Endodermal cell (in vitro differentiated cells): Measurements from ENCODE around the gene CAPZA2. TPM values are rescaled to one million over a fixed set of nuclear protein-coding genes. Genes with fewer than 3 reads are reported as not detected.
"Not testable (repeated sequence)": the region's sequence is repeated elsewhere in the genome, so short reads cannot be mapped to it uniquely, and the experiment has no call there.

Experiments used
- DNase-seq: peaks from one replicate; pipeline ENCODE4 v3.0.0-alpha.2; 2017
- H3K27ac ChIP-seq: 2 replicates; pipeline ENCODE4 v1.5.1; 2013; ENCODE audit warnings: mild to moderate bottlenecking, low read depth, low read length, moderate library complexity
- H3K27me3 ChIP-seq: 2 replicates; pipeline ENCODE4 v1.6.1; 2013; ENCODE audit warnings: mild to moderate bottlenecking, low read length, moderate library complexity; ENCODE audit not compliant: insufficient read depth, control insufficient read depth, poor library complexity, severe bottlenecking
- H3K36me3 ChIP-seq: 2 replicates; pipeline ENCODE4 v1.7.0; 2013; ENCODE audit warnings: mild to moderate bottlenecking, low read length, moderate library complexity; ENCODE audit not compliant: control insufficient read depth, insufficient read depth
- H3K4me1 ChIP-seq: one replicate; pipeline ENCODE4 v1.7.0; 2013; ENCODE audit warnings: low read length; ENCODE audit not compliant: control insufficient read depth, insufficient read depth
- H3K4me3 ChIP-seq: 2 replicates; pipeline ENCODE4 v1.5.1; 2013; ENCODE audit warnings: mild to moderate bottlenecking, low read length, moderate library complexity
- H3K9ac ChIP-seq: 2 replicates; pipeline ENCODE4 v1.6.1; 2013; ENCODE audit warnings: mild to moderate bottlenecking, low read length, moderate library complexity; ENCODE audit not compliant: poor library complexity, severe bottlenecking; ENCODE audit errors: extremely low read depth
- H3K9me3 ChIP-seq: 2 replicates; pipeline ENCODE4 v1.6.1; 2013; ENCODE audit warnings: mild to moderate bottlenecking, low read length, moderate library complexity; ENCODE audit not compliant: control insufficient read depth
- H3K27ac Mint-ChIP-seq: 2 replicates; pipeline ENCODE4 v1.8.0; 2020; ENCODE audit warnings: mixed read lengths
- H3K27me3 Mint-ChIP-seq: 2 replicates; pipeline ENCODE4 v1.8.0; 2021; ENCODE audit warnings: mild to moderate bottlenecking, mixed read lengths; ENCODE audit not compliant: insufficient read depth
- H3K36me3 Mint-ChIP-seq: 2 replicates; pipeline ENCODE4 v1.8.0; 2020; ENCODE audit warnings: low read depth, mixed read lengths
- H3K4me1 Mint-ChIP-seq: 2 replicates; pipeline ENCODE4 v1.8.0; 2020; ENCODE audit warnings: mixed read lengths
- H3K4me3 Mint-ChIP-seq: 2 replicates; pipeline ENCODE4 v1.8.0; 2020; ENCODE audit warnings: mild to moderate bottlenecking, moderate library complexity, mixed read lengths
- H3K9me3 Mint-ChIP-seq: 2 replicates; pipeline ENCODE4 v1.8.0; 2020; ENCODE audit warnings: mild to moderate bottlenecking, mixed read lengths
- CTCF ChIP-seq: fragments of 200-600 bp; sonication (generic); conservative IDR thresholded peaks from 2 replicates; pipeline ENCODE4 v1.5.0; 2021; ENCODE audit warnings: antibody characterized with exemption, mild to moderate bottlenecking
- WGBS, 2 experiments: methylation state at CpG; one replicate each; pipeline versions ENCODE4 v1.1.5 to v1.1.7; 2013; ENCODE audit warnings: missing lambda C conversion rate in 2 of 2, mixed read lengths in 1 of 2; ENCODE audit not compliant: insufficient coverage in 1 of 2, insufficient read length in 1 of 2; 5-methylcytosine and 5-hydroxymethylcytosine counted together
- total RNA-seq, 2 donors: library from RNA; stranded (reverse); fragmentation: NEBNext Ultra II Directional in 1 of 2; extraction: Animal tissue kit (Norgen Biotek cat#: 25700) in 1 of 2; gene quantifications; 2 replicates in 1 of 2; 3 replicates in 1 of 2; pipeline ENCODE4 v1.2.1, GENCODE V29; 2021

The CAPZA2 gene
- total RNA-seq, 2 donors from 2014 or later: 127 to 133 TPM

- no peak overlapping the region for H3K4me3 Mint-ChIP-seq
- no peaks in the 10 kb centered on the region for H3K9me3 Mint-ChIP-seq
Observed at GRCh38 chr7:116934580-116934979, 72.2 kb downstream of the CAPZA2 start.

GRCh38 chr7:116936844-116937243, 74.5 kb downstream of the CAPZA2 start:
- not testable (repeated sequence) for H3K36me3 Mint-ChIP-seq, H3K9me3 Mint-ChIP-seq, H3K4me3 Mint-ChIP-seq, H3K36me3 ChIP-seq, H3K9ac ChIP-seq, H3K4me3 ChIP-seq, H3K27ac ChIP-seq, H3K9me3 ChIP-seq, DNase-seq, H3K27ac Mint-ChIP-seq, H3K4me1 ChIP-seq, H3K27me3 ChIP-seq, H3K4me1 Mint-ChIP-seq
- peaks cover 11% of the 10 kb centered on the region for H3K27me3 Mint-ChIP-seq
- WGBS, 2 experiments: 90 to 93% methylated on average over 4 of the region's 4 CpGs

More at GRCh38 chr7:116934580-116934979, 72.2 kb downstream of the CAPZA2 start:
- no peak overlapping the region for H3K9ac ChIP-seq
- H3K27ac ChIP-seq: no peak overlapping the region
- TF ChIP-seq CTCF: no peak
- H3K36me3 ChIP-seq: no peaks in the 10 kb centered on the region
- H3K9me3 ChIP-seq: no peaks in the 10 kb centered on the region
- DNase-seq: no peak
- Mint-ChIP-seq H3K4me1 (no peaks in the 10 kb centered on the region), H3K36me3 (no peaks in the 10 kb centered on the region), H3K27ac (no peak overlapping the region), H3K27me3 (peaks cover 25% of the 10 kb centered on the region)
- 81 to 100% methylated on average over 1 to 2 of the region's 2 CpGs for WGBS, 2 experiments
- peaks cover 16% of the 10 kb centered on the region for H3K27me3 ChIP-seq
- no peak overlapping the region for H3K4me3 ChIP-seq
- H3K4me1 ChIP-seq: no peaks in the 10 kb centered on the region

GRCh38 chr7:116938678-116939077, 76.3 kb downstream of the CAPZA2 start:
- Histone ChIP-seq H3K27ac (no peak overlapping the region), H3K4me3 (no peak overlapping the region), H3K27me3 (no peaks in the 10 kb centered on the region), H3K9me3 (no peaks in the 10 kb centered on the region), H3K9ac (no peak overlapping the region), H3K36me3 (no peaks in the 10 kb centered on the region), H3K4me1 (no peaks in the 10 kb centered on the region)
- no peaks in the 10 kb centered on the region for H3K4me1 Mint-ChIP-seq
- no peaks in the 10 kb centered on the region for H3K9me3 Mint-ChIP-seq
- no peak for DNase-seq
- H3K4me3 Mint-ChIP-seq: no peak overlapping the region
- 92 to 100% methylated on average over 1 to 2 of the region's 2 CpGs for WGBS, 2 experiments
- TF ChIP-seq CTCF: no peak
- H3K27me3 Mint-ChIP-seq: peaks cover 7% of the 10 kb centered on the region
- H3K36me3 Mint-ChIP-seq: no peaks in the 10 kb centered on the region
- no peak overlapping the region for H3K27ac Mint-ChIP-seq

- Histone ChIP-seq H3K4me3 (no peak overlapping the region), H3K9ac (no peak overlapping the region), H3K4me1 (no peaks in the 10 kb centered on the region), H3K36me3 (no peaks in the 10 kb centered on the region), H3K27ac (no peak overlapping the region), H3K27me3 (no peaks in the 10 kb centered on the region), H3K9me3 (no peaks in the 10 kb centered on the region)
- no peak overlapping the region for H3K4me3 Mint-ChIP-seq
- H3K27me3 Mint-ChIP-seq: peaks cover 3% of the 10 kb centered on the region
- no peak for TF ChIP-seq CTCF
- DNase-seq: no peak
- no peaks in the 10 kb centered on the region for H3K4me1 Mint-ChIP-seq
- no peaks in the 10 kb centered on the region for H3K9me3 Mint-ChIP-seq
- no peaks in the 10 kb centered on the region for H3K36me3 Mint-ChIP-seq
- H3K27ac Mint-ChIP-seq: no peak overlapping the region
- 83 to 98% methylated on average over 4 to 8 of the region's 8 CpGs for WGBS, 2 experiments
Observed at GRCh38 chr7:116940689-116941370, 78.4 kb downstream of the CAPZA2 start.
